ENCODE results near the gene LY6G6F.

DNA sequence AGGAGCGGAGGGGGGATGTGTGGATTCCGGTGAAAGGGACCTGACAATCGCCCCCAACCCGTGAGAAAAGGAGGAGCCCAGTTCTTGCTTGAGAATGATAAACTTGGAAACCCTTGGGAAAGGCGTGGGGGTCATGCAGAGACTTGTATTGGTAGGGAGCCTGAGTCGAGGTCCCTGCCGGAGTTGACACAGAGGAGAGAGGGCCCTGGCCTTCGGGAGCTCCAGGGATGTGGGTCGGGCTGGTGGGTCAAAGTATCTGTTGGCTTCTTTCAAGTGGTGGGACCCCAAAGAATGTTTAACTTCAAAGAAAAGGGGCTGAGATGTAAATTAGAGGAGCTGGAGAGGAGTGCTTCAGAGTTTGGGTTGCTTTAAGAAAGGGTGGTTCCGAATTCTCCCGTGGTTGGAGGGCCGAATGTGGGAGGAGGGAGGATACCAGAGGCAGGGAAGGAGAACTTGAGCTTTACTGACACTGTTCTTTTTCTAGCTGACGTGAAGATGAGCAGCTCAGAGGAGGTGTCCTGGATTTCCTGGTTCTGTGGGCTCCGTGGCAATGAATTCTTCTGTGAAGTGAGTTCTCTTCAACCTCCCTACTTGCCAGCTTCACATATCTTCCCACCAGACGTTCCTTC lies 40.2 kb upstream of the LY6G6F start:
- TF ChIP-seq, protein P1, sequence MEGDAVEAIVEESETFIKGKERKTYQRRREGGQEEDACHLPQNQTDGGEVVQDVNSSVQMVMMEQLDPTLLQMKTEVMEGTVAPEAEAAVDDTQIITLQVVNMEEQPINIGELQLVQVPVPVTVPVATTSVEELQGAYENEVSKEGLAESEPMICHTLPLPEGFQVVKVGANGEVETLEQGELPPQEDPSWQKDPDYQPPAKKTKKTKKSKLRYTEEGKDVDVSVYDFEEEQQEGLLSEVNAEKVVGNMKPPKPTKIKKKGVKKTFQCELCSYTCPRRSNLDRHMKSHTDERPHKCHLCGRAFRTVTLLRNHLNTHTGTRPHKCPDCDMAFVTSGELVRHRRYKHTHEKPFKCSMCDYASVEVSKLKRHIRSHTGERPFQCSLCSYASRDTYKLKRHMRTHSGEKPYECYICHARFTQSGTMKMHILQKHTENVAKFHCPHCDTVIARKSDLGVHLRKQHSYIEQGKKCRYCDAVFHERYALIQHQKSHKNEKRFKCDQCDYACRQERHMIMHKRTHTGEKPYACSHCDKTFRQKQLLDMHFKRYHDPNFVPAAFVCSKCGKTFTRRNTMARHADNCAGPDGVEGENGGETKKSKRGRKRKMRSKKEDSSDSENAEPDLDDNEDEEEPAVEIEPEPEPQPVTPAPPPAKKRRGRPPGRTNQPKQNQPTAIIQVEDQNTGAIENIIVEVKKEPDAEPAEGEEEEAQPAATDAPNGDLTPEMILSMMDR (IDR thresholded peaks at IDR 0.05) = no peak
- TF ChIP-seq POLR2A (IDR thresholded peaks at IDR 0.05) = no peak

Data from thyroid gland (tissue), 4 donors.